ENCODE measurements around the gene CA7. TPM values are rescaled to one million over a fixed set of nuclear protein-coding genes. Genes with fewer than 3 reads are reported as not detected.

Gene CA7
- total and polyA plus RNA-seq, 4 donors: not detected

GRCh38 chr16:66881964-66882508 lies 37.8 kb downstream of the CA7 start (continued):
- TF ChIP-seq, protein P1, sequence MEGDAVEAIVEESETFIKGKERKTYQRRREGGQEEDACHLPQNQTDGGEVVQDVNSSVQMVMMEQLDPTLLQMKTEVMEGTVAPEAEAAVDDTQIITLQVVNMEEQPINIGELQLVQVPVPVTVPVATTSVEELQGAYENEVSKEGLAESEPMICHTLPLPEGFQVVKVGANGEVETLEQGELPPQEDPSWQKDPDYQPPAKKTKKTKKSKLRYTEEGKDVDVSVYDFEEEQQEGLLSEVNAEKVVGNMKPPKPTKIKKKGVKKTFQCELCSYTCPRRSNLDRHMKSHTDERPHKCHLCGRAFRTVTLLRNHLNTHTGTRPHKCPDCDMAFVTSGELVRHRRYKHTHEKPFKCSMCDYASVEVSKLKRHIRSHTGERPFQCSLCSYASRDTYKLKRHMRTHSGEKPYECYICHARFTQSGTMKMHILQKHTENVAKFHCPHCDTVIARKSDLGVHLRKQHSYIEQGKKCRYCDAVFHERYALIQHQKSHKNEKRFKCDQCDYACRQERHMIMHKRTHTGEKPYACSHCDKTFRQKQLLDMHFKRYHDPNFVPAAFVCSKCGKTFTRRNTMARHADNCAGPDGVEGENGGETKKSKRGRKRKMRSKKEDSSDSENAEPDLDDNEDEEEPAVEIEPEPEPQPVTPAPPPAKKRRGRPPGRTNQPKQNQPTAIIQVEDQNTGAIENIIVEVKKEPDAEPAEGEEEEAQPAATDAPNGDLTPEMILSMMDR (IDR thresholded peaks at IDR 0.05; ENCODE audit: low read depth, low read length, missing input control): no peak
- no peak for TF ChIP-seq JUND (IDR thresholded peaks at IDR 0.05)
- TF ChIP-seq YY1 (IDR thresholded peaks at IDR 0.05): no peak
- no peak for TF ChIP-seq MAX (IDR thresholded peaks at IDR 0.05)
- TF ChIP-seq GABPA (IDR thresholded peaks at IDR 0.05 in 1 of 2, conservative IDR thresholded peaks at IDR 0.05 in 1 of 2): no peak
- TF ChIP-seq TAF1 (conservative IDR thresholded peaks at IDR 0.05): no peak

DNA sequence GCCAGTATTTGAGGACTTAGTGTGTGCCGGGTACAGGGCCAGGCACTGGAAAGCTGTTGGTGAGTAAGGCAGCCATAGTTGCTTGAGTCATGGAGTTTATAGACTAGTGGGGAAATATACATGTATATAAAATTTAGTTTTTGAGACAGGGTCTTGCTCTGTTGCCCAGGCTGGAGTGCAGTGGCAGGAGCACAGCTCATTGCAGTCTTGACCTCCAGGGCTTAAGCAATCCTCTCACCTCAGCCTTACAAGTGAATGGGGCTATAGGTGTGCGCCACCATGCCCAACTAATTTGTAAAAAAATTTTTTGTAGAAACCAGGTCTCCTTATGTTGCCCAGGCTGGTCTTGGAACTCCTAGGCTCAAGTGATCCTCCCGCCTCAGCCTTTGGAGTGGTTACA lies 38.5 kb downstream of the CA7 start:
- Histone ChIP-seq H3K27ac (ENCODE audit: low read depth in 1 of 2, low read length in 2 of 2) (no peak overlapping the region), H3K27me3 (ENCODE audit: control insufficient read depth in 4 of 4, insufficient read depth in 4 of 4, low read length in 3 of 4) (no peaks in the 10 kb centered on the region), H3K4me1 (ENCODE audit: control insufficient read depth in 4 of 4, insufficient read depth in 4 of 4, low read length in 3 of 4) (peaks cover 3 to 21% (median 17%) of the 10 kb centered on the region in 4 donors), H3K4me3 (ENCODE audit: low read depth in 1 of 3, low read length in 3 of 3) (no peak overlapping the region), H3K9ac (ENCODE audit: low read depth in 1 of 2, low read length in 2 of 2) (no peak overlapping the region), H3K9me3 (ENCODE audit: control insufficient read depth in 4 of 4, low read length in 3 of 4) (no peaks in the 10 kb centered on the region), H3K36me3 (ENCODE audit: control insufficient read depth in 4 of 4, insufficient read depth in 3 of 4, low read depth in 1 of 4, low read length in 3 of 4) (peaks cover 4 to 23% (median 15%) of the 10 kb centered on the region in 4 donors)
- WGBS: 97% methylated on average over 3 of the region's 3 CpGs
- TF ChIP-seq SP1 (IDR thresholded peaks at IDR 0.05): no peak
- no peak for TF ChIP-seq RXRA (IDR thresholded peaks at IDR 0.05)
- no peak for TF ChIP-seq JUND (IDR thresholded peaks at IDR 0.05)
- no peak for TF ChIP-seq GABPA (IDR thresholded peaks at IDR 0.05 in 1 of 2, conservative IDR thresholded peaks at IDR 0.05 in 1 of 2)
- no peak for TF ChIP-seq TAF1 (conservative IDR thresholded peaks at IDR 0.05)
- TF ChIP-seq ZBTB33 (IDR thresholded peaks at IDR 0.05): no peak
- no peak for TF ChIP-seq FOXA2 (IDR thresholded peaks at IDR 0.05)
- no peak for DNase-seq (ENCODE audit: low spot score)

DNA sequence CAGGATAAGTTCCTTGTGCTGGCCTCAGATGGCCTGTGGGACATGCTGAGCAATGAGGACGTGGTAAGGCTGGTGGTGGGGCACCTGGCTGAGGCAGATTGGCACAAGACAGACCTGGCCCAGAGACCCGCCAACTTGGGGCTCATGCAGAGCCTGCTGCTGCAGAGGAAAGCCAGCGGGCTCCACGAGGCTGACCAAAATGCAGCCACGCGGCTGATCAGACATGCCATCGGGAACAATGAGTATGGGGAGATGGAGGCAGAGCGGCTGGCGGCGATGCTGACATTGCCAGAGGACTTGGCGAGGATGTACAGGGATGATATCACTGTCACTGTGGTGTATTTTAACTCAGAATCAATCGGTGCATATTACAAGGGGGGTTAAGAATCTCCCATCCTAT lies 41.3 kb downstream of the CA7 start:
- 94% methylated on average over 12 of the region's 12 CpGs for WGBS
- DNase-seq (ENCODE audit: low spot score): no peak
- TF ChIP-seq GABPA (IDR thresholded peaks at IDR 0.05 in 1 of 2, conservative IDR thresholded peaks at IDR 0.05 in 1 of 2) (no peak), SP1 (IDR thresholded peaks at IDR 0.05) (no peak), HNF4A (conservative IDR thresholded peaks at IDR 0.05) (no peak), ZBTB33 (IDR thresholded peaks at IDR 0.05) (no peak), JUND (IDR thresholded peaks at IDR 0.05) (no peak), FOXA1 (IDR thresholded peaks at IDR 0.05) (no peak)
- TF ChIP-seq, protein P1 (IDR thresholded peaks at IDR 0.05; ENCODE audit: low read depth, low read length, missing input control): no peak
- TF ChIP-seq, protein P2, sequence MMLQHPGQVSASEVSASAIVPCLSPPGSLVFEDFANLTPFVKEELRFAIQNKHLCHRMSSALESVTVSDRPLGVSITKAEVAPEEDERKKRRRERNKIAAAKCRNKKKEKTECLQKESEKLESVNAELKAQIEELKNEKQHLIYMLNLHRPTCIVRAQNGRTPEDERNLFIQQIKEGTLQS (IDR thresholded peaks at IDR 0.05): no peak

More for the DNA sequence above, 41.3 kb downstream of the CA7 start:
- peaks cover 0 to 15% (median 9%) of the 10 kb centered on the region in 4 donors for H3K4me1 ChIP-seq (ENCODE audit: control insufficient read depth in 4 of 4, insufficient read depth in 4 of 4, low read length in 3 of 4)
- no peaks in the 10 kb centered on the region for H3K9me3 ChIP-seq (ENCODE audit: control insufficient read depth in 4 of 4, low read length in 3 of 4)
- H3K9ac ChIP-seq (ENCODE audit: low read depth in 1 of 2, low read length in 2 of 2): no peak overlapping the region
- no peaks in the 10 kb centered on the region for H3K27me3 ChIP-seq (ENCODE audit: control insufficient read depth in 4 of 4, insufficient read depth in 4 of 4, low read length in 3 of 4)
- H3K4me3 ChIP-seq (ENCODE audit: low read depth in 1 of 3, low read length in 3 of 3): no peak overlapping the region
- H3K36me3 ChIP-seq (ENCODE audit: control insufficient read depth in 4 of 4, insufficient read depth in 3 of 4, low read depth in 1 of 4, low read length in 3 of 4): peaks cover 4 to 23% (median 15%) of the 10 kb centered on the region in 4 donors
- H3K27ac ChIP-seq (ENCODE audit: low read depth in 1 of 2, low read length in 2 of 2): no peak overlapping the region
